ENCODE data around the gene WNT9B.

GRCh38 chr17:46832945-46833839 lies 18.2 kb upstream of the WNT9B start:
- TF ChIP-seq RAD21 (IDR thresholded peaks at IDR 0.05; ENCODE audit: low read depth) (no peak), YY1 (IDR thresholded peaks at IDR 0.05; ENCODE audit: low read depth) (no peak)

All from Ishikawa (cell line).